HepG2 (cell line): ENCODE data around the gene ATP6V1F. TPM values are rescaled to one million over a fixed set of nuclear protein-coding genes. Genes with fewer than 3 reads are reported as not detected.

Source experiments
- ARNT ChIP-seq: fragments of 450-650 bp; IDR thresholded peaks from 2 replicates; pipeline ENCODE4 v1.6.1; 2017
- BORCS8-MEF2B ChIP-seq: sonication (generic); formaldehyde crosslinking; IDR thresholded peaks from 2 replicates; pipeline ENCODE4 v1.8.0; 2022; ENCODE audit warnings: mild to moderate bottlenecking, missing genetic modification reagents
- DPF2 ChIP-seq: sonication (generic); formaldehyde crosslinking; IDR thresholded peaks from 2 replicates; pipeline ENCODE4 v1.4.0; 2020; ENCODE audit warnings: mild to moderate bottlenecking, low read depth, missing genetic modification reagents, borderline replicate concordance
- ETV6 ChIP-seq: sonication (generic); formaldehyde crosslinking; conservative IDR thresholded peaks from 2 replicates; pipeline ENCODE4 v1.4.0; 2020; ENCODE audit warnings: missing genetic modification reagents
- HMGXB4 ChIP-seq, 2 experiments: sonication (generic) in 1 of 2; formaldehyde crosslinking in 1 of 2; IDR thresholded peaks; 2 replicates each; pipeline versions ENCODE4 v1.4.0 to v1.6.1; 2018 to 2020; ENCODE audit warnings: missing genetic modification reagents in 2 of 2, borderline replicate concordance in 1 of 2, low read depth in 1 of 2, mild to moderate bottlenecking in 1 of 2, missing biosample characterization in 1 of 2
- HNRNPL ChIP-seq: fragments of 200-400 bp; formaldehyde crosslinking; IDR thresholded peaks from 2 replicates; pipeline ENCODE4 v1.6.1; 2017; ENCODE audit warnings: mild to moderate bottlenecking, low read depth, low read length
- MYNN ChIP-seq: sonication (generic); formaldehyde crosslinking; IDR thresholded peaks from 2 replicates; pipeline ENCODE4 v1.4.0; 2020; ENCODE audit warnings: mild to moderate bottlenecking, low read depth, missing genetic modification reagents
- NCOR1 ChIP-seq: fragments of 200-600 bp; sonication (generic); IDR thresholded peaks from 2 replicates; pipeline ENCODE4 v1.7.0; 2017; ENCODE audit warnings: antibody characterized with exemption, low read length, borderline replicate concordance
- PCBP2 ChIP-seq: fragments of 200-400 bp; formaldehyde crosslinking; optimal IDR thresholded peaks from 2 replicates; pipeline ENCODE3; 2018; ENCODE audit warnings: low read length, low read depth; ENCODE audit not compliant: poor library complexity, severe bottlenecking
- POLR2G ChIP-seq: fragments of 200-400 bp; formaldehyde crosslinking; IDR thresholded peaks from 2 replicates; pipeline ENCODE4 v1.6.1; 2018; ENCODE audit warnings: mild to moderate bottlenecking, low read depth, low read length, moderate library complexity
- SIN3A ChIP-seq: IDR thresholded peaks from 2 replicates; pipeline ENCODE4 v1.6.1; 2011; ENCODE audit warnings: low read depth, mild to moderate bottlenecking, control low read depth, low read length, borderline replicate concordance
- SIX4 ChIP-seq: sonication (generic); formaldehyde crosslinking; IDR thresholded peaks from 2 replicates; pipeline ENCODE4 v1.4.0; 2020; ENCODE audit warnings: missing genetic modification reagents
- SP2 ChIP-seq: sonication (generic); formaldehyde crosslinking; IDR thresholded peaks from 2 replicates; pipeline ENCODE4 v1.5.1; 2020; ENCODE audit warnings: mild to moderate bottlenecking, missing genetic modification reagents
- XBP1 ChIP-seq: sonication (generic); formaldehyde crosslinking; IDR thresholded peaks from 2 replicates; pipeline ENCODE4 v1.5.0; 2020; ENCODE audit warnings: missing genetic modification reagents
- ZNF276 ChIP-seq: sonication (generic); formaldehyde crosslinking; IDR thresholded peaks from 2 replicates; pipeline ENCODE4 v1.4.0; 2020; ENCODE audit warnings: mild to moderate bottlenecking, low read depth, missing genetic modification reagents
- polyA plus RNA-seq, 8 experiments: library from polyadenylated mRNA; depleted of rRNA in 3 of 8; stranded (reverse) in 7 of 8; unstranded in 1 of 8; fragments of >200 nt; fragmentation: Illumina TruSeq in 4 of 8; extraction: Trizol in 4 of 8; gene quantifications; 2 replicates each; pipeline versions ENCODE4 v1.2.1 to v1.2.3, GENCODE V29; 2011 to 2016; ENCODE audit warnings: low read depth in 4 of 8, missing spikeins in 1 of 8, mixed read lengths in 1 of 8; ENCODE audit not compliant: insufficient read depth in 1 of 8
- total RNA-seq, 5 experiments: library from RNA; depleted of rRNA; stranded (reverse); fragments of >200 nt; fragmentation: Illumina TruSeq; extraction: Trizol; gene quantifications; 2 replicates each; pipeline ENCODE4 v1.2.3, GENCODE V29; 2016; ENCODE audit warnings: low read depth in 1 of 5
- TF ChIP-seq, protein P1 (sequence below): sonication (generic); formaldehyde crosslinking; IDR thresholded peaks from 2 replicates; pipeline ENCODE4 v1.5.1; 2020; ENCODE audit warnings: mild to moderate bottlenecking, missing genetic modification reagents, borderline replicate concordance
- TF ChIP-seq, protein P2 (sequence below): sonication (generic); formaldehyde crosslinking; conservative IDR thresholded peaks from 2 replicates; pipeline ENCODE4 v1.4.0; 2020; ENCODE audit warnings: missing genetic modification reagents
- TF ChIP-seq, protein P3 (sequence below): sonication (generic); formaldehyde crosslinking; IDR thresholded peaks from 2 replicates; pipeline ENCODE4 v1.8.0; 2022; ENCODE audit warnings: mild to moderate bottlenecking, missing genetic modification reagents, moderate library complexity

ATP6V1F gene
- total and polyA plus RNA-seq, 2 of the 13 experiments (the other 11 are each of a cell fraction or from before 2014, with no cell fraction given), result 87.2 to 132 TPM

DNA sequence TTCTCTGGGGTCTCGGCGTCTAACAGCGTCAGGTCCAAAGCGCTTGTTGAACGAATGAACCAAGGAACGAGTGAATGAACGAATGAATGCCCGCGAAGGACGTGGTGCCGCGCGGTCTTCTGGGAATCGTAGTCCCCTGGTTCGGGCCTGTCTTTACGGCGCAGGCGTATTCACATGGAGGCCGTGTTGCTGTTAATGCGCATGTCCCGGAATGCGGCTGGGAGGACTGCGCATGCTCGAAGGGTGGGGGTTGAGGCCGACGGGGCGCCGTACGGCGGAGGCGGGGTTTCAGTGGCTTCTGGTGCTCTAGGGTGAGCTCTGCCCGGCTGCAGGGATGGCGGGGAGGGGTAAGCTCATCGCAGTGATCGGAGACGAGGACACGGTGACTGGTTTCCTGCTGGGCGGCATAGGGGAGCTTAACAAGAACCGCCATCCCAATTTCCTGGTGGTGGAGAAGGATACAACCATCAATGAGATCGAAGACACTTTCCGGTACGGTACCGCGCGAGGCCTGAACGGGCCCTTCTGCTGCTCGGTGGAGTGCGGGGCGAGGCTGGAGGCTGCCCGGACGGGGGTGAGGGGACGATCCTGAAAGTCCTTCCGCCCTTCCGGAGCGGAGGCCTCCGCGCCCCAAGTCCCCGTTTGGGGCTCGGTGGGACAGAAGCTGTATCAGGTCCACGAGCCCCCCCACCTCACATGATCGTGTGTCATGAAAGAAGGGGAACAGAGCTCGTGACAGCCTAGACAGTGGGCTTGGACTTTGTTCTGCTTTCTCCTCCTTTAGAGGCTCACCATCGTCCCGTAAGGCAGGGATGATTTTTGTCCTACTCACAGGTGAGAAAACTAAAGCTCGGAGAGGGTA, at the start of gene ATP6V1F (continued):
- TF ChIP-seq ZNF276 (CRISPR knock-in tag), result 0 out of 2 replicates have a peak, but pooled peaks have one; percentile 28
- TF ChIP-seq PCBP2, result no peak
- no peak for TF ChIP-seq SP2 (CRISPR knock-in tag)
- TF ChIP-seq, protein P1, sequence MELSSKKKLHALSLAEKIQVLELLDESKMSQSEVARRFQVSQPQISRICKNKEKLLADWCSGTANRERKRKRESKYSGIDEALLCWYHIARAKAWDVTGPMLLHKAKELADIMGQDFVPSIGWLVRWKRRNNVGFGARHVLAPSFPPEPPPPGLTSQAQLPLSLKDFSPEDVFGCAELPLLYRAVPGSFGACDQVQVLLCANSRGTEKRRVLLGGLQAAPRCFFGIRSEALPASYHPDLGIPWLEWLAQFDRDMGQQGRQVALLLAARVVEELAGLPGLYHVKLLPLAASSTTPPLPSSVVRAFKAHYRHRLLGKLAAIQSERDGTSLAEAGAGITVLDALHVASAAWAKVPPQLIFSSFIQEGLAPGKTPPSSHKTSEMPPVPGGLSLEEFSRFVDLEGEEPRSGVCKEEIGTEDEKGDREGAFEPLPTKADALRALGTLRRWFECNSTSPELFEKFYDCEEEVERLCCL, result no peak
- TF ChIP-seq DPF2 (CRISPR knock-in tag), result no peak
- no peak for TF ChIP-seq NCOR1
- no peak for TF ChIP-seq HNRNPL
- TF ChIP-seq SIX4 (CRISPR knock-in tag), result no peak
- TF ChIP-seq HMGXB4 (CRISPR knock-in tag; IDR thresholded peaks at IDR 0.05; ENCODE audit: borderline replicate concordance in 1 of 2, low read depth in 1 of 2), result peak; percentile 51 to 78; a peak in 3 of 4 replicates
- TF ChIP-seq ETV6 (CRISPR knock-in tag), result no peak
- TF ChIP-seq MYNN (CRISPR knock-in tag), result no peak
- TF ChIP-seq BORCS8-MEF2B (CRISPR knock-in tag), result no peak; the same call in 1 of the 2 replicates
- TF ChIP-seq POLR2G, result peak; percentile 74
- TF ChIP-seq ARNT, result no peak
- TF ChIP-seq XBP1 (CRISPR knock-in tag), result no peak
- TF ChIP-seq, protein P2, sequence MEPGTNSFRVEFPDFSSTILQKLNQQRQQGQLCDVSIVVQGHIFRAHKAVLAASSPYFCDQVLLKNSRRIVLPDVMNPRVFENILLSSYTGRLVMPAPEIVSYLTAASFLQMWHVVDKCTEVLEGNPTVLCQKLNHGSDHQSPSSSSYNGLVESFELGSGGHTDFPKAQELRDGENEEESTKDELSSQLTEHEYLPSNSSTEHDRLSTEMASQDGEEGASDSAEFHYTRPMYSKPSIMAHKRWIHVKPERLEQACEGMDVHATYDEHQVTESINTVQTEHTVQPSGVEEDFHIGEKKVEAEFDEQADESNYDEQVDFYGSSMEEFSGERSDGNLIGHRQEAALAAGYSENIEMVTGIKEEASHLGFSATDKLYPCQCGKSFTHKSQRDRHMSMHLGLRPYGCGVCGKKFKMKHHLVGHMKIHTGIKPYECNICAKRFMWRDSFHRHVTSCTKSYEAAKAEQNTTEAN (CRISPR knock-in tag), result no peak; the same call in 1 of the 2 replicates
- TF ChIP-seq, protein P3, sequence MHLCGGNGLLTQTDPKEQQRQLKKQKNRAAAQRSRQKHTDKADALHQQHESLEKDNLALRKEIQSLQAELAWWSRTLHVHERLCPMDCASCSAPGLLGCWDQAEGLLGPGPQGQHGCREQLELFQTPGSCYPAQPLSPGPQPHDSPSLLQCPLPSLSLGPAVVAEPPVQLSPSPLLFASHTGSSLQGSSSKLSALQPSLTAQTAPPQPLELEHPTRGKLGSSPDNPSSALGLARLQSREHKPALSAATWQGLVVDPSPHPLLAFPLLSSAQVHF, result no peak
- TF ChIP-seq SIN3A, result no peak
